ENCODE measurements around the gene MARCOL.
A peak's percentile ranks its signal among the peaks of the same experiment; 100 is the strongest.
"Not testable (repeated sequence)": the region's sequence is repeated elsewhere in the genome, so short reads cannot be mapped to it uniquely, and the experiment has no call there.

The MARCOL gene

DNA sequence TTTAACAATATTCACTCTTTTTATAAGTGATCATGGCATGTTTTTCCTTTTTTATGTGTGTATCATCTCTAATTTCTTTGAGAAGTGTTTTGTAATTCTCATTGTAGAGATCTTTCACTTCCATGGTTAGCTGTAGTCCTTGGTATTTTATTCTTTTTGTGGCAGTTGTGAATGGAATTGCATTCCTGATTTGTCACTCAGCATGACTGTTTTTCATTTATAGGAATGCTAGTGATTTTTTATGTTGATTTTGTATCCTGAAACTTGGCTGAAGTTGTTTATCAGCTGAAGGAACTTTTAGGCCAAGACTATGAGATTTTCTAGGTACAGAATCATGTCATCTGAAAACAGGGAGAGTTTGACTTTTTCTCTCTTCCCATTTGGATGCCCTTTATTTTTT lies 17.1 kb downstream of the MARCOL start:
- TF ChIP-seq, protein P1, sequence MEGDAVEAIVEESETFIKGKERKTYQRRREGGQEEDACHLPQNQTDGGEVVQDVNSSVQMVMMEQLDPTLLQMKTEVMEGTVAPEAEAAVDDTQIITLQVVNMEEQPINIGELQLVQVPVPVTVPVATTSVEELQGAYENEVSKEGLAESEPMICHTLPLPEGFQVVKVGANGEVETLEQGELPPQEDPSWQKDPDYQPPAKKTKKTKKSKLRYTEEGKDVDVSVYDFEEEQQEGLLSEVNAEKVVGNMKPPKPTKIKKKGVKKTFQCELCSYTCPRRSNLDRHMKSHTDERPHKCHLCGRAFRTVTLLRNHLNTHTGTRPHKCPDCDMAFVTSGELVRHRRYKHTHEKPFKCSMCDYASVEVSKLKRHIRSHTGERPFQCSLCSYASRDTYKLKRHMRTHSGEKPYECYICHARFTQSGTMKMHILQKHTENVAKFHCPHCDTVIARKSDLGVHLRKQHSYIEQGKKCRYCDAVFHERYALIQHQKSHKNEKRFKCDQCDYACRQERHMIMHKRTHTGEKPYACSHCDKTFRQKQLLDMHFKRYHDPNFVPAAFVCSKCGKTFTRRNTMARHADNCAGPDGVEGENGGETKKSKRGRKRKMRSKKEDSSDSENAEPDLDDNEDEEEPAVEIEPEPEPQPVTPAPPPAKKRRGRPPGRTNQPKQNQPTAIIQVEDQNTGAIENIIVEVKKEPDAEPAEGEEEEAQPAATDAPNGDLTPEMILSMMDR (IDR thresholded peaks at IDR 0.05; ENCODE audit: insufficient read depth, low read length, missing control alignments): no peak
- H3K4me3 ChIP-seq (ENCODE audit: low read depth, low read length): no peak overlapping the region
- DNase-seq (ENCODE audit: low read depth, low spot score): no peak
- ChIA-PET CTCF (no interaction called here), POLR2A (no interaction called here)

DNA sequence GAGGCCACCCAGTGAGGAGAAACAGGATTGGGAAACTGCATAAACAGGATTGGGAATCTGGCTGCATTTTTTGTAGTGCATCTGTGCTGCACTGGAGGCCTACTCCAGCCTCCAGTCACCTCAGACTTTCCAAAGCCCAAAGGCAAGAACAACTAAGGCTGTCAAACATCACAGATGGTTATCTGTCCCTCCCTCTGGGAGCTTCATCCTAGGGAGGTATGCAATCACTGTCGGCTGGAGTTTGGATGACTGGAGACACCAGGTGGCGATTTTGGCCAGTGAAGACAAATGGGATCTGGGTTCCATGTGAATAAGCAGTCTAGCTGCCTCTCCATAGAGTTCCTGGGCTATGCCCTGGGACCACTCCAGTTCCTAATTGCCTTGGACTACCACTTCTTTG lies 21.0 kb downstream of the MARCOL start:
- POLR2A ChIA-PET: no interaction called here
- H3K4me3 ChIP-seq (ENCODE audit: low read depth, low read length): no peak overlapping the region
- no peak for DNase-seq (ENCODE audit: low read depth, low spot score)
- TF ChIP-seq, protein P1 (IDR thresholded peaks at IDR 0.05; ENCODE audit: insufficient read depth, low read length, missing control alignments): no peak
- CTCF ChIA-PET: no interaction called here

DNA sequence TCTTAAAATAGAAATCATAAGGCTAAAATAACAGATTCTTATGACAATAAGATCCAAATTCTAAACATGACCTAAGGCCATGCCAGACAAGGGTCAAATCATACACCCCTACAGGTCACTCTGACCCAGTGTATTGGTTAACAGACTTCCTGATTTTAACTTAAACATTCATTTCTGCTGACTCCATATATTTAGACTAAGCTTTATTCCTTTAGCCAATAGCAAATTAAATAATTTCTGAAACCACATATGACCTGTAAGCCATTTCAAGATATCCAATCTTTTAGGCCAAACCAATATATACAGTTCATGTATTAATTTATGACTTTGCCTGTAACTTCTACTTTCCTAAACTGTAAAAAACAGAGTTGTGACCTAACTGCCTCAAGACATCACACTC lies 22.9 kb downstream of the MARCOL start:
- CTCF ChIA-PET: no interaction called here
- POLR2A ChIA-PET: no interaction called here

DNA sequence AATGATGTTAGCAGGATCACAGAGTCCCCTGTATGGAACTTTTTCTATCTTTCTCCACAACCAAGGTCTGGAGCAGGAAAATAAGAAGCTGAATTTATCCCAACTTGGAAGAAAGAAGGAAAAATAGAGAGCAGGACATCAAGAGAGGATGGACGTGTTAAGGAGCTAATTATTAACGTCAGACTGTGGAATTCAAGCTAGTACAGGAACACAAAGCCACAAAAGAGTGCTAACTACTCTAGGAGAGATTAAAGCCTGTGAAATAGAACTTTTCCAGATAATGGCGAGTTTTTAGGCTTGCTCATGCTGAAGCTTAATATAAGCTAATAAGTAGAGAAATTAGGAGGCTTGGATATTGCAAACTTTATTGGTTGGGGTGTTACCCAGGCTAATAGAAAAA lies 29.6 kb downstream of the MARCOL start:
- TF ChIP-seq, protein P1 (IDR thresholded peaks at IDR 0.05; ENCODE audit: insufficient read depth, low read length, missing control alignments): no peak
- no peak for DNase-seq (ENCODE audit: low read depth, low spot score)
- ChIA-PET POLR2A (no interaction called here), CTCF (no interaction called here)
- no peak overlapping the region for H3K4me3 ChIP-seq (ENCODE audit: low read depth, low read length)

More for the DNA sequence above, 22.9 kb downstream of the MARCOL start:
- no peak overlapping the region for H3K4me3 ChIP-seq (ENCODE audit: low read depth, low read length)
- TF ChIP-seq, protein P1 (IDR thresholded peaks at IDR 0.05; ENCODE audit: insufficient read depth, low read length, missing control alignments): no peak
- DNase-seq (ENCODE audit: low read depth, low spot score): no peak

DNA sequence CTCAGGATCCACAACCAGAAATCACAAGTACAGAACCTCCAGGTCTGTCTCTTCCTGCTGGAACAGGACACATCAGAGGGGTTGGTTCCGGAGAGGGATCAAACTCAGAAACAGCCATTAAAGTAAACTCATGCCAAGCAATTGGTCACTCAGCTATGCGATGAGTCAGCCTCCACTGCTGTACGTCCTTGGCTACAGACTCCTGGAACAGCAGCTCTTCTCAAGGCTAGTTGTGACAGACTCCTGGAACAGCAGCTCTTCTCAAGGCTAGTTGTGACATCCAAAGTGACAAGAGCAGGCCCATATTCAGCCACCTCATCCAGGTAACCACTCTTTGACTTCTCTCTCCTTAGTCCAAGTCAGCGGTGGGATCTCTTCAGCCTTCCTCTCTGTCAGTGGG lies 30.2 kb downstream of the MARCOL start, which contains the start of gene SPINK13:
Gene SPINK13, plus strand, starts transcription at position 229 of the 400 bp plus-strand sequence. CDS start 1,279 bp downstream, outside the sequence.
- TF ChIP-seq, protein P1 (IDR thresholded peaks at IDR 0.05; ENCODE audit: insufficient read depth, low read length, missing control alignments): no peak
- ChIA-PET CTCF (no interaction called here), POLR2A (no interaction called here)
- no peak within 1 kb of the TSS for H3K4me3 ChIP-seq (ENCODE audit: low read depth, low read length)
- DNase-seq (ENCODE audit: low read depth, low spot score): peak; percentile 7

DNA sequence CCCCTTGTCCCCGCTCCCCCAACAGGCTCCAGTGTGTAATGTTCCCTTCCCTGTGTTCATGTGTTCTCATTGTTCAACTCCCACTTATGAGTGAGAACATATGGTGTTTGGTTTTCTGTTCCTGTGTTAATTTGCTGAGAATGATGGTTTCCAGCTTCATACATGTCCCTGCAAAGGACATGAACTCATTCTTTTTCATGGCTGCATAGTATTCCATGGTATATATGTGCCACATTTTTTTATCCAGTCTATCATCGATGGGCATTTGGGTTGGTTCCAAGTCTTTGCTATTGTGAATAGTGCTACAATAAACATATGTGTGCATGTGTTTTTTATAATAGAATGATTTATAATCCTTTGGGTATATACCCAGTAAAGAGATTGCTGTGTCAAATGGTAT lies 36.8 kb downstream of the MARCOL start:
- CTCF ChIA-PET: not testable (repeated sequence)

DNA sequence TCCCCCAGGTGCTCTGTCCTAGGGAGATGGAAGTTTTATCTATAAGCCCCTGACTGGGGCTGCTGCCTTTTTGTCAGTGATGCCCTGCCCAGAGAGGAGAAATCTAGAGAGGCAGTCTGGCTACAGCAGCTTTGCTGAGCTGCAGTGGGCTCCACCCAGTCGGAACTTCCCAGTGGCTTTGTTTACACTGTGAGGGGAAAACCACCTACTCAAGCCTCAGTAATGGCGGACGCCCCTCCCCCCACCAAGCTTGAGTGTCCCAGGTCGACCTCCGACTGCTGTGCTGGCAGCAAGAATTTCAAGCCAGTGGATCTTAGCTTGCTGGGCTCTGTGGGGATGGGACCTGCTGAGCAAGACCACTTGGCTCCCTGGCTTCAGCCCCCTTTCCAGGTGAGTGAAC lies 42.6 kb downstream of the MARCOL start:
- DNase-seq (ENCODE audit: low read depth, low spot score); H3K4me3 ChIP-seq (ENCODE audit: low read depth, low read length); CTCF ChIA-PET; POLR2A ChIA-PET: not testable (repeated sequence)

More for the DNA sequence above, 36.8 kb downstream of the MARCOL start:
- H3K4me3 ChIP-seq (ENCODE audit: low read depth, low read length); POLR2A ChIA-PET; DNase-seq (ENCODE audit: low read depth, low spot score): not testable (repeated sequence)

DNA sequence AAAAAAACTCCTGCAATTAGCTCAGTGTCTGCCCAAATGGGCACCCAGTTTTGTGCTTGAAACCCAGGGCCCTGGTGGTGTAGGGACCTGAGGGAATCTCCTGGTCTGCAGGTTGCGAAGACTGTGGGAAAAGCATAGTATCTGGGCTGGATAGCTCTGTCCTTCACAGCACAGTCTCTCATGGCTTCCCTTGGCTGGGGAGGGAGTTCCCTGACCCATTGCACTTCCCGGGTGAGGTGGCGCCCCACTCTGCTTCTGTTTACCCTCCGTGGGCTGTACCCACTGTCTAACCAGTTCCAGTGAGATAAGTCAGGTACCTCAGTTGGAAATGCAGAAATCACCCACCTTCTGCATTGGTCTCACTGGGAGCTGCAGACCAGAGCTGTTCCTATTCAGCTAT lies 43.0 kb downstream of the MARCOL start:
- POLR2A ChIA-PET; CTCF ChIA-PET; DNase-seq (ENCODE audit: low read depth, low spot score); H3K4me3 ChIP-seq (ENCODE audit: low read depth, low read length): not testable (repeated sequence)

All from AG04449 (cell line).